A549 (cell line): ENCODE measurements around the gene POU1F1. TPM values are rescaled to one million over a fixed set of nuclear protein-coding genes. Genes with fewer than 3 reads are reported as not detected.

Source experiments
- ATAC-seq, 2 experiments: fragments of 200-7000 bp in 1 of 2; fragments of >200 bp in 1 of 2; cut with Nextera tagmentation in 1 of 2; cut with Tn5 transposase in 1 of 2; 3 replicates each; pipeline versions ENCODE4 v1.8.0 to v1.9.1; 2018 to 2020; ENCODE audit warnings: mild to moderate bottlenecking in 1 of 2, moderate library complexity in 1 of 2
- CTCF ChIA-PET: fragments of 300-600 bp; sonication (Branson Sonifier 250); formaldehyde crosslinking; extraction: SDS; loops from one replicate; lab custom pipeline; 2021; ENCODE audit warnings: antibody characterized with exemption, inconsistent platforms; lab: Yijun Ruan, JAX
- POLR2A ChIA-PET: fragments of 350-600 bp; formaldehyde crosslinking; extraction: SDS; loops from one replicate; lab custom pipeline; 2021; ENCODE audit warnings: antibody characterized with exemption, inconsistent platforms; lab: Yijun Ruan, JAX
- DNase-seq, 2 experiments: peaks; one replicate each; pipeline versions ENCODE4 v3.0.0 to v3.0.0-alpha.2; 2011 to 2016; ENCODE audit warnings: low read depth in 1 of 2, low spot score in 1 of 2
- FAIRE-seq: peaks from 2 replicates; lab custom pipeline; 2011; peaks lifted over from hg19 to GRCh38; lab: Jason Lieb, UNC
- H3K27ac ChIP-seq, 2 experiments: fragments of >200 bp; sonication (Bioruptor Twin); formaldehyde crosslinking; 3 replicates each; pipeline ENCODE4 v1.5.1; 2016 to 2017
- H3K4me1 ChIP-seq: fragments of >200 bp; sonication (Bioruptor Twin); formaldehyde crosslinking; 3 replicates; pipeline ENCODE4 v1.6.1; 2016
- H3K4me2 ChIP-seq: fragments of >200 bp; sonication (Bioruptor Twin); formaldehyde crosslinking; 3 replicates; pipeline ENCODE4 v1.6.1; 2016
- H3K4me3 ChIP-seq: fragments of >200 bp; sonication (Bioruptor Twin); formaldehyde crosslinking; 3 replicates; pipeline ENCODE4 v1.5.1; 2016
- H3K9me3 ChIP-seq: fragments of >200 bp; sonication (Bioruptor Twin); formaldehyde crosslinking; 3 replicates; pipeline ENCODE4 v1.6.1; 2016
- ATOH8 ChIP-seq: fragments of 250-450 bp; sonication (Bioruptor Pico); IDR thresholded peaks from 2 replicates; pipeline ENCODE4 v1.5.0; 2020; ENCODE audit warnings: low read depth, mild to moderate bottlenecking, moderate library complexity
- BHLHE40 ChIP-seq: IDR thresholded peaks from 2 replicates; pipeline ENCODE4 v1.6.1; 2012; ENCODE audit warnings: low read depth, low read length, inconsistent platforms
- CBX2 ChIP-seq: fragments of 200-600 bp; sonication (generic); IDR thresholded peaks from 2 replicates; pipeline ENCODE4 v1.6.1; 2016; ENCODE audit warnings: low read depth, mild to moderate bottlenecking, borderline replicate concordance
- CBX8 ChIP-seq: fragments of 200-600 bp; sonication (generic); IDR thresholded peaks from 2 replicates; pipeline ENCODE4 v1.6.1; 2016
- E2F6 ChIP-seq: IDR thresholded peaks from 2 replicates; pipeline ENCODE4 v1.6.1; 2012; ENCODE audit warnings: low read depth, borderline replicate concordance
- EHMT2 ChIP-seq: fragments of 200-600 bp; sonication (generic); IDR thresholded peaks from 2 replicates; pipeline ENCODE4 v1.6.1; 2016; ENCODE audit warnings: antibody characterized with exemption, low read depth, mild to moderate bottlenecking, moderate library complexity
- ELK1 ChIP-seq: fragments of 150-350 bp; IDR thresholded peaks from 2 replicates; pipeline ENCODE4 v1.6.1; 2014; ENCODE audit warnings: low read depth, mild to moderate bottlenecking, low read length
- EP300 ChIP-seq, 2 experiments: fragments of >200 bp; sonication (Bioruptor Twin); formaldehyde crosslinking; IDR thresholded peaks; 2 replicates in 1 of 2; 3 replicates in 1 of 2; pipeline ENCODE4 v1.6.1; 2016 to 2017
- HDAC2 ChIP-seq: fragments of 200-600 bp; sonication (generic); IDR thresholded peaks from 2 replicates; pipeline ENCODE4 v1.6.1; 2016
- HOXB5 ChIP-seq: fragments of 250-450 bp; sonication (Bioruptor Pico); IDR thresholded peaks from 2 replicates; pipeline ENCODE4 v1.5.0; 2020; ENCODE audit warnings: mild to moderate bottlenecking, moderate library complexity
- JUNB ChIP-seq: fragments of >200 bp; sonication (Bioruptor Twin); formaldehyde crosslinking; IDR thresholded peaks from 2 replicates; pipeline ENCODE4 v1.6.1; 2016
- MAFK ChIP-seq: fragments of 450-650 bp; IDR thresholded peaks from 2 replicates; pipeline ENCODE4 v1.6.1; 2014; ENCODE audit not compliant: partially characterized antibody
- RAD21 ChIP-seq, 2 experiments: fragments of >200 bp in 1 of 2; sonication (Bioruptor Twin) in 1 of 2; formaldehyde crosslinking in 1 of 2; IDR thresholded peaks in 1 of 2; conservative IDR thresholded peaks in 1 of 2; 2 replicates in 1 of 2; 3 replicates in 1 of 2; pipeline ENCODE4 v1.6.1; 2012 to 2018; ENCODE audit warnings: inconsistent platforms in 1 of 2
- RARB ChIP-seq: fragments of 250-450 bp; sonication (Bioruptor Pico); IDR thresholded peaks from 2 replicates; pipeline ENCODE4 v1.8.0; 2021; ENCODE audit warnings: mild to moderate bottlenecking, moderate library complexity
- RCOR1 ChIP-seq: fragments of 150-350 bp; IDR thresholded peaks from 2 replicates; pipeline ENCODE4 v1.6.1; 2014; ENCODE audit warnings: antibody characterized with exemption, low read length, low read depth
- RNF2 ChIP-seq: fragments of 200-600 bp; sonication (generic); IDR thresholded peaks from 2 replicates; pipeline ENCODE4 v1.6.1; 2016; ENCODE audit warnings: low read depth, mild to moderate bottlenecking, antibody characterized with exemption, moderate library complexity, borderline replicate concordance
- SMC3 ChIP-seq: fragments of >200 bp; sonication (Bioruptor Twin); formaldehyde crosslinking; IDR thresholded peaks from 3 replicates; pipeline ENCODE4 v1.6.1; 2018; ENCODE audit warnings: inconsistent platforms
- SREBF2 ChIP-seq: fragments of 450-650 bp; IDR thresholded peaks from 2 replicates; pipeline ENCODE4 v1.6.1; 2014; ENCODE audit warnings: mild to moderate bottlenecking, moderate library complexity
- TP53 ChIP-seq: fragments of 250-450 bp; sonication (Bioruptor Pico); IDR thresholded peaks from 2 replicates; pipeline ENCODE4 v1.5.0; 2021; ENCODE audit warnings: mild to moderate bottlenecking, moderate library complexity
- ZC3H11A ChIP-seq: fragments of 450-650 bp; IDR thresholded peaks from 2 replicates; pipeline ENCODE4 v1.6.1; 2014; ENCODE audit warnings: antibody characterized with exemption, mild to moderate bottlenecking
- ZSCAN20 ChIP-seq: fragments of 250-450 bp; sonication (Bioruptor Pico); IDR thresholded peaks from 2 replicates; pipeline ENCODE4 v1.8.0; 2022; ENCODE audit warnings: mild to moderate bottlenecking, moderate library complexity
- WGBS: methylation state at CpG from one replicate; pipeline ENCODE4 v1.1.6; 2017; ENCODE audit errors: missing lambda C conversion rate; 5-methylcytosine and 5-hydroxymethylcytosine counted together
- polyA plus RNA-seq, 4 experiments: library from polyadenylated mRNA; depleted of rRNA in 3 of 4; stranded (reverse); fragments of >200 nt; fragmentation: RNase III in 1 of 4; extraction: RNeasy Plus Mini Kit Qiagen cat#74134 plus additional on column Dnase treatment in 1 of 4; gene quantifications; 2 replicates in 3 of 4; 3 replicates in 1 of 4; pipeline ENCODE4 v1.2.3, GENCODE V29; 2011 to 2017
- TF ChIP-seq, protein P1 (sequence below): fragments of >200 bp; sonication (Bioruptor Twin); formaldehyde crosslinking; IDR thresholded peaks from 3 replicates; pipeline ENCODE4 v1.6.1; 2016
- TF ChIP-seq, protein P2 (sequence below): IDR thresholded peaks from 2 replicates; pipeline ENCODE4 v1.6.1; 2012

The POU1F1 gene
- polyA plus RNA-seq, 2 of the 4 experiments (the other 2 are of a cell fraction): 0.59 TPM; not detected in 1

DNA sequence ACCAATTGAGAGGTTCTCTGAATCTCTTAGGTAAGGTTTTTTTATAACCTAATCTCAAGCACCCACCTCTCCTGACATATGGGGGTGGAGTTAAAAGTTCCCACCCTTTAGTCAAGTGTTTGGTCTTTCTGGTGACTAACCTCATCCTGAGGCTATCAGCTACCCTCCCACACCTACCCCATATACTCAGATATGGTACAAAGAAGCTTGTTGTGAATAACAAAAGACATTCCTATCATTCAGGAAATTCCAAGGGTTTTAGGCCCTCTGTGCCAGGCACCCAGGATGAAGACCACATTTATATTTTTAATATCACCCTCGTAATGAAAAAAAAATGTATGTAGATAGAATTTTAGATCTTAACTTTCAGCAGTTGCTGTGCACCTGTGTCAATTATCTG is 40.3 kb downstream of the POU1F1 start:
- POLR2A ChIA-PET: no interaction called here
- H3K27ac ChIP-seq: no peak overlapping the region
- 92% methylated on average over 1 of the region's 1 CpG for WGBS
- no peaks in the 10 kb centered on the region for H3K4me1 ChIP-seq
- CTCF ChIA-PET: no interaction called here
- no peaks in the 10 kb centered on the region for H3K9me3 ChIP-seq
- H3K4me2 ChIP-seq: no peak overlapping the region
- TF ChIP-seq CBX8: no peak
- no peak for TF ChIP-seq ELK1
- no peak for TF ChIP-seq RNF2
- TF ChIP-seq SREBF2: no peak
- no peak for TF ChIP-seq RCOR1
- TF ChIP-seq EHMT2: no peak
- TF ChIP-seq TP53 (CRISPR knock-in tag): no peak
- TF ChIP-seq HOXB5: no peak
- TF ChIP-seq HDAC2: no peak
- TF ChIP-seq, protein P1, sequence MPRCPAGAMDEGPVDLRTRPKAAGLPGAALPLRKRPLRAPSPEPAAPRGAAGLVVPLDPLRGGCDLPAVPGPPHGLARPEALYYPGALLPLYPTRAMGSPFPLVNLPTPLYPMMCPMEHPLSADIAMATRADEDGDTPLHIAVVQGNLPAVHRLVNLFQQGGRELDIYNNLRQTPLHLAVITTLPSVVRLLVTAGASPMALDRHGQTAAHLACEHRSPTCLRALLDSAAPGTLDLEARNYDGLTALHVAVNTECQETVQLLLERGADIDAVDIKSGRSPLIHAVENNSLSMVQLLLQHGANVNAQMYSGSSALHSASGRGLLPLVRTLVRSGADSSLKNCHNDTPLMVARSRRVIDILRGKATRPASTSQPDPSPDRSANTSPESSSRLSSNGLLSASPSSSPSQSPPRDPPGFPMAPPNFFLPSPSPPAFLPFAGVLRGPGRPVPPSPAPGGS: no peak
- TF ChIP-seq, protein P2, sequence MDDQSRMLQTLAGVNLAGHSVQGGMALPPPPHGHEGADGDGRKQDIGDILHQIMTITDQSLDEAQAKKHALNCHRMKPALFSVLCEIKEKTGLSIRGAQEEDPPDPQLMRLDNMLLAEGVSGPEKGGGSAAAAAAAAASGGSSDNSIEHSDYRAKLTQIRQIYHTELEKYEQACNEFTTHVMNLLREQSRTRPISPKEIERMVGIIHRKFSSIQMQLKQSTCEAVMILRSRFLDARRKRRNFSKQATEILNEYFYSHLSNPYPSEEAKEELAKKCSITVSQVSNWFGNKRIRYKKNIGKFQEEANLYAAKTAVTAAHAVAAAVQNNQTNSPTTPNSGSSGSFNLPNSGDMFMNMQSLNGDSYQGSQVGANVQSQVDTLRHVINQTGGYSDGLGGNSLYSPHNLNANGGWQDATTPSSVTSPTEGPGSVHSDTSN: no peak
- no peak for TF ChIP-seq ZC3H11A
- no peak for TF ChIP-seq ATOH8
- no peak for TF ChIP-seq CBX2
- TF ChIP-seq EP300 (IDR thresholded peaks at IDR 0.05): no peak
- TF ChIP-seq BHLHE40: no peak
- ATAC-seq (no peak), FAIRE-seq (no peak), DNase-seq (no peak)
- H3K4me3 ChIP-seq: no peak overlapping the region

DNA sequence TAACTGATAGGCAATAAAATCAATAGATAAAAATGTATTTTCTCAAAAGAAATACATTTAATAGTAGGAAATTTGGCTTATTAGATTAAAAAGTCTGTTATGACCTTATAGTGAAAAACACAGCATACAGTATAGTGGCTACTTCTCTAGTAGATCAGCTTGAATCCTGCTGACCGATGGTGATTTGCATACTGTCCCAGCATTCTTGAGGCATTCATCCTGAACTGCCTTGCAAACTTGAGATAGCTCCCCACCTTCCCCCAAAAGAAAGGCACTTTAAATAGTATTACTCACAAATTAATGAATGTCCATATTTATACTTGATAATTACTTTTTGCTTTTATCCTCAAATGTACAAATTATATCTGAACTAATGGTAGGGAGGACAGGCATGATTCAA is 42.6 kb downstream of the POU1F1 start:
- ChIA-PET POLR2A (no interaction called here), CTCF (interaction anchor here (1.0 to 1.3 kb wide), 4 partner anchors 27 to 769 kb away, joined by 3 read pairs; no protein-coding TSS in a partner anchor)
- Histone ChIP-seq H3K27ac (no peak overlapping the region), H3K4me1 (peaks cover 12% of the 10 kb centered on the region), H3K9me3 (no peaks in the 10 kb centered on the region), H3K4me2 (no peak overlapping the region), H3K4me3 (no peak overlapping the region)
- DNase-seq (no peak), ATAC-seq (no peak), FAIRE-seq (no peak)
- WGBS: 88% methylated on average over 1 of the region's 1 CpG
- TF ChIP-seq ZSCAN20 (CRISPR knock-in tag): no peak
- no peak for TF ChIP-seq JUNB
- no peak for TF ChIP-seq RARB (CRISPR knock-in tag)
- no peak for TF ChIP-seq MAFK
- TF ChIP-seq EHMT2: no peak

DNA sequence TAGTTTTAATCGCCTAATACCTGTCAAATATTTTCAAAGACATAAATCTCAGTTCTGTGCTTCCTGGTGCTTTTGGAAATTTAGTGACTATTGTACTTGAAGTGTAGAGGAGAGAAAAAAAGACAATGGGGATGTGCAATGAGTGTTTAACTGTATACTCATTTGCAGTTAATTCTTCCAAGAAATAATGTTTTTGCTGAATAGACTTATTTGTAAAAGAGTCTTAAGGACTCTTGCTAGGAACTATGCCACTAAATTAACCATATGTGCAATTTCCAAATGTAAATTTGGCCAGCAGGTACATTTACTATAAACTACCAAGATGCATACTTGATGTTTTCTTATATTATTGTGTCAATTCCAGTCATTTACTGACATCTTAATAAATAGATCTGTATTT is 47.3 kb downstream of the POU1F1 start:
- no peak for FAIRE-seq
- no peak for DNase-seq
- no peak for ATAC-seq
- H3K4me3 ChIP-seq: peak overlapping the region; percentile 84; the same call in 2 of the 3 replicates
- H3K9me3 ChIP-seq: no peaks in the 10 kb centered on the region
- CTCF ChIA-PET: interaction anchor here (1.5 kb wide), 1 partner anchor 17 kb away, joined by 3 read pairs; no protein-coding TSS in a partner anchor
- TF ChIP-seq E2F6: no peak
- no peak for TF ChIP-seq RARB (CRISPR knock-in tag)
- TF ChIP-seq SMC3: no peak
- TF ChIP-seq ELK1: no peak
- peak; percentile 84 for TF ChIP-seq MAFK
- TF ChIP-seq RAD21 (conservative IDR thresholded peaks at IDR 0.05 in 1 of 2, IDR thresholded peaks at IDR 0.05 in 1 of 2): no peak
- TF ChIP-seq, all 56 proteins: peak for 1
- 91% methylated on average over 1 of the region's 1 CpG for WGBS
- Histone ChIP-seq H3K4me2 (peak overlapping the region; percentile 84), H3K27ac (no peak overlapping the region), H3K4me1 (peaks cover 23% of the 10 kb centered on the region)
- POLR2A ChIA-PET: no interaction called here
